HG03139 (cell line): ENCODE data around the gene HMCN1.

Experiments
- ATAC-seq: cut with Tn5 transposase; IDR thresholded peaks from one replicate; pipeline ENCODE4 v1.9.1; 2021; ENCODE audit not compliant: unreplicated experiment

HMCN1 gene

DNA sequence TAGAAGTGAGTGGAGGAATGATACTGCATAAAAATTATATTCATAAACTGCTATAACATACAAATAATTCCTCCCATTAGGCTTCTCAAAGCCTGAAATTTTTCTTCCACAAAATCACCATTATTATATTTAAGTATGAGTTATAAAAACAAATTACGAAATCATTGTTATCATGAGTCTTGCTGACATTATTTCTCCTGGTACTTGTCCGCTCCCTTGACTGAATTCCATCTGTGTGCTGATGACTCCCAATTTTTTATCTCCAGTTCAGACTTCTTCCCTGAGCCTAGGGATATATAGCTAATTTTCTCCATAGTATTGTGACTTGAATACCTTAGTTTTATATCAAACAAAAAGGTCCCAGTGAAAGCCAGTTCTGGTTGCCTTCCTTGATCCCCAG is 268.2 kb downstream of the HMCN1 start:
- no peak for ATAC-seq

DNA sequence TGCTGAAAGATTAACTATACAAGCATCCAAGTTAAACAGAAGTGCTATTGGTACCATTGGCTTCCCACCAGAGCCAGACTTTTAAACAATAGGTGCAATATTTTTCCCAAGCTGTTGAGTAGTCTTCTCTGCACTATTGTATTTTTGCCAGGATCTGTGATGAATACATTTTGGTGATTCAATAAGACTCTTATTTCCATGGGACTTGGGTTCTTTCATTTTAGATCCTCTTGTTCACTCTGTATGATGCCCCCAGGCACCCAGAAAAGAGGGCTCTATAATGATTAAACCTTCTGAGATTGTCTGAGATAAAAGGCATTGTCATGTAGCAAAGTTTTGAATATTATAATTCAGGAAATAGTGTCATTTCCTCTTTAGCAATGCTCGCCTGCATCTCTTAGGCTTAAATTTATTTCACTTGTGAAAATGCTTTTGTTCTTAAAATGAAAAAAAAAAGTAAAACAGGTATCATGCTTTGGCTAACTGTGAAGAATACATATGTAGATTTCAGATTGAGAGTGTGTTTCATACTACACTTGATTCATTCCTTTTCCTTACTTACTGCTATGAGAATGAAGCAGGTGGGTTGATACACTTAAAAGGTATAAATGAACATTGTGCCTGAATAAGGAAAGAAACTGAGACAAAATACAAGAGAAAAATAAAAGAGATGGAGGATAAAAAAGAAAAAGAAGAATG is 275.0 kb downstream of the HMCN1 start:
- no peak for ATAC-seq

DNA sequence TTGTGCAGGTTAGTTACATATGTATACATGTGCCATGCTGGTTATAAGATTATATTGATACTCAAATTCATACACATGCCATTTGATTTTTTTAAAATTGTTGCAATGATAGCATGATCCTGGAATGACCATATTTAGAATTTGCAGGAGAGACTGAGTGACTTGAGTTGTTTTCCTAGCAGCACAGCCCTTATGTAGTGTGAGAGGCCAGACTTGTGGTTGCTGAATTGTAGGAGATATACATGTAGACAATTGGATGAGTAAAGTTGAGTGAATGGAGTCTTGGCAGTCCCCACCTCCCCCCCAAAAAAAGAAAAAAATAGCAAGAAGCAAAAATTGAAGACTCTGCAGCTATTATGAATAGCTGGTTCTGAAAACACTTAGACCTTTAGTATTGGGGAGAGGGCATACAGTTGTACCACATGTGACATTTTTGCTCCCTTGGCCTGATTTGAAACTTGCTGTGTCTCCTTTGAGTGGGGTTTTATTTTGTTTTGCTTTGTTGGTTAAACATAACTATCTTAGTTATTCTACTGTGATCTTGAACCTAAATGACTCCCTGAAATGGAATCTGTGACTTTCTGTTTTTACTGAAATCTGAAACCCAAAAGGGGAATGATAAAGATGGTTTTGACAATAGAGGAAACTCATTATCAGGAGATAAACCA is 280.3 kb downstream of the HMCN1 start:
- no peak for ATAC-seq

DNA sequence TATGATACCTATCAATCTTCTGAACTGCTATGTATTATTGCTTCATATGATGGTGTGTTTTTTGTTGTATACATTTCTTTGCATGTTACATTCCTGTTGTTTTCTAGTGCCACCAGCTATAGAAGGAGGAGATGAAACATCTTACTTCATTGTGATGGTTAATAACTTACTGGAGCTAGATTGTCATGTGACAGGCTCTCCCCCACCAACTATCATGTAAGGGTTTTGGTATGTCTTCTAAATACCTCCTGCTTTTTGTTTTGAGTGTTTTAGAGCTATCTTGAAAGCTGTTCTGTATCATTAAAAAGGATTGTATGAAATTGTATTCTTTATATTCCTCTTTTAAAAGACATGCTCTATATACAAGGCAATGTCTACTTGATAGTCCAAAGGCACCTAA is 282.7 kb downstream of the HMCN1 start:
- no peak for ATAC-seq

DNA sequence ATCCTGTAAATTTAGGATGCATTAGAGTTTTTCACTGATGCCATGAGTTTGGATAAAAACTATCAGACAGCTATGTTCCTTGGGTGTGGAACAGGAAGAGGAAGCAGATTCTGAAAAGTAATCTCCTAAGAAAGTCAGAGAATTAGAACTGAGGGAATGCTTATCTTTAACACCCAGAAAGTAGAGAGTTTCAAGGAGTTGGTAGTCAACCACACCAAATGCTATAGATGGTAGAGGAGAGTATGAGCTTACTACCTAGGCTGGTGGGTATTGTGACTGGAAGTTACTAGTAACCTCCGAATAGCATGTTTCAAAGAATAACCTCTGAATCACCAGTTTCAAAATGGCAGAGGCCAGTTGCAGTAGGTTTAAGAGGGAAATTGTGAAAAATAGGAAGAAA is 288.0 kb downstream of the HMCN1 start:
- no peak for ATAC-seq

DNA sequence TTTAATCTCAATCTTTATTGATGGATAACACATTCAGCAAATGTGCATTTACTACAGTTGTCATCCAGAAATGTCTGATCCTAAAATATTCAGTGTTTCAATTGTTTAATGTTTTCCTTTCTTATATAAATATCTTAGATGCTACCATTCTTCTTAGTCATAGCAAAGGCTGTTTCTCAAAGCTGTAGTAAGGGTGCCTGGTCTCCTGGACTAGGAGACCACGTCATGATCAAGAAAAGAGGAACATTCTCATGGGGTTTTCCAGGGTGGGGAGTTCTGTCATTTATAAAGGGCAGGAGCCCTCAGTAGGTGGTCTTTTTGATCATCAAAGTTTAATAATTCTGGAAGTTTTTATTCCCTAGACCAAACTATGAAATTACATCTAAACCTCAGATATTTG is 292.8 kb downstream of the HMCN1 start:
- no peak for ATAC-seq

DNA sequence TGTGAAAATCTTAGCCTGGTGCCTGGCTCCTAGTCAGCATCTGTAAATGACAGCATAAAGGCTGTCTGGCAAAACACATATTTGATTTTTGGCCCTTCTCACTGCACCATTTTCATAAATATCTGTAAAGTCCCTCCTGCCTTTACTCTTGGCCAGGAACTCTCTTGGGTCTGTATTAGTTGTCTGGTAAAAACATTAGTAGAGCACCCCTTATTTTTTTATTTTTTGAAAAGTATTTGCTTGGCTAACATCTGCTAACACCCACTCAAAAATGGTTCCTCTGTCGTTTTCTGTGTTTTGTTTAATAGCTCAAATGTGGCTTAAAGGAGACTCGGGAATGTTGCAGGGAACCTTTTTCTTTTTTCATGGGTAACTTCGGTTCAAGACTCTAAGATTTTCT is 293.4 kb downstream of the HMCN1 start:
- no peak for ATAC-seq

DNA sequence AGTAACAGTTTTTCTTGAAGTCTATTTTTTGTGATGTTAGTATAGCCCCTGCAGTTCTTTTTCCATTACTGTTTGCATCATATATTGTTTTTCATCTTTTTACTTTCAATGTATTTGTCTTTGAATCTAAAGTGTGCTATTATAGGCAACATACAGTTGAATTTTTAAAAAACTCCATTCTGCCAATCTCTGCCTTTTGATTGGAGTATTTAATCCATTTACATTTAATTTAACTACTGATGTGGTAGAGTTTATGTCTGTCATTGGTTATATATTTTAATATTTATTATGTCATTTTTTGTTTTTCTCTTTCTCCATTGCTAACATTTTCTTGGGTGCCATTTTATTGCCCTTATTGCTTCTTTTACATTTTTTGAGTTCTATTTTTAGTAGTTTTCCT is 296.3 kb downstream of the HMCN1 start:
- no peak for ATAC-seq

DNA sequence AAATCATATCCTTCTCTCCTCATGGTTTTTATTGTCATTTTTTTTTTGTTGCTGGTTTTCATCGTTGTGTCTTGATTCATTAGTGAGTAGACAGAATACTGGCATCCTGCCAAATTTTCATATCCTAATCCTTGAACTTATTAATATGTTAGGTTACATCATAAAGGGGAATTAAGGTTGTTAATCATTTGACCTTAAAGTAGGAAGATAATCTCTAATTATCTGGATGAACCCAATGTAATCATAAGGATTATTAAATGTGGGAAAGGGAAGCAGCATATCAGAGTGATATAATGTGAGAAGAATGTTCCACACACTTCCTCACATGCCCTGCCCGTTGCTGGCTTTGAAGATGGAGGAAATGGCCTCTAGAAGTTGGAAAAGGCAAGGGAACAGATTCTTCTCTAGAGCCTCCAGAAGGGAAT is 299.7 kb downstream of the HMCN1 start:
- ATAC-seq, result no peak

DNA sequence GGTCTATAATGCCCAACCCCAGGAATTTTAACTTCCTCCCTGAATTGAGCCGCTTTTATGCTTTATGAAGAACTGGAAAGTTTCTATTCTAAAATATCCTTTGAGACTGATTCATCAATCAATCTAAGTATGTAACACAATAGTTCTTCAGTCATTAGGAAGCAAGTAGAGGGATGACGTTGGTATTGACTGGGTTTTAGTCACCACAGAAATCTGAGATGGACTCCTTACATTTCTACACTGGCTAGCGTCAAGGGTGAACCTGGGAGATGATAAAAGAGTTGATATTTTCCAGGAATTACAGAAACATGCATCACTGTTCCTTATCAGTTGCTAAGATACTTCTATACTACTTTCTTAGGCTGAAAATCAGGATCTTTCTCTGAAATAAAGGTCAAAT is 308.0 kb downstream of the HMCN1 start:
- ATAC-seq, result no peak

DNA sequence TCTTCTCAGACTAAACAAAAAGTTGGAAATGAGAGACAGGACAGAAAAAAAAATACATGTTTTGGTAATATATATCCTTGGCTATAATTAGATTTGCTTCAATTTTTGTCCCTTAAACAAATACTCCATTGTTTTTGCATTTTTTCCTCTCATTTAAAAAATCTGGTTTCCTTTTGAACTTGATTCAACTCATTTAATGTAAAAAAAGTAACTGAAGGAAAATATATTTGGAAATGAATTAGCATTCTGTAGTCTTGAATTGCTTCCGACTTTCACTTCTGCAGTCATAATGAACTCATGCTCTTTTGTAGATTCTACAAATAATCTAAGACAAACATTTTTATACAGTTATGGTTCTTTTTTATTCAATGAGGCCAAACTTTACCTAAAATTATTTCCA is 309.1 kb downstream of the HMCN1 start:
- no peak for ATAC-seq

DNA sequence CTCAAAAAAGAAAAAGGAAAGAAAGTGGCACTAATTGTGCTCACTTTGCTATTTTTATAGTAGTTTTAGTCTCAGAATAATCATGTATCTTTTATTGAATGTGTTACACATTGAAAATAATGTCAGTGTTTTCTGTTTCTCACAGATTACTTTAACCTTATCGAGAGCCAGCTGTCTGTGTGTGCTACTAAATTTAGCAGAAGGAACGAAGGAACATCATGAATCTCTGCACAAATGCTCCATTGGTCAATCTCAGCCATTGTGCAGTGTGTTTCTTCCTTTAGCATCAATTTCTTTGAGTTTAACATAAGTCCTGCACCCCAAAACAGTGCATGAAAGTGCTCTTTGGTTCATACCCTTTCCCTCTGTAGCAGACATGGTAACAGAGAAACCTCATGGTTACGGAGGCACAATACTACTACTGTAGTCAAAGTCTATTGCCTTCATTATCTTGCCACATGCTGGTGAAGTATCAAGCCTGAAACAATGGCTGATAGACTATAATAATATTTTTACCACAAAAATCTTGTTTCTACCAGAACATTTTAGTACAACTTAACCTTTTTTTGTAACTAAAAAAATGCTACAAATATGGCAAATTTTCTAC is 310.0 kb downstream of the HMCN1 start:
- ATAC-seq, result no peak

DNA sequence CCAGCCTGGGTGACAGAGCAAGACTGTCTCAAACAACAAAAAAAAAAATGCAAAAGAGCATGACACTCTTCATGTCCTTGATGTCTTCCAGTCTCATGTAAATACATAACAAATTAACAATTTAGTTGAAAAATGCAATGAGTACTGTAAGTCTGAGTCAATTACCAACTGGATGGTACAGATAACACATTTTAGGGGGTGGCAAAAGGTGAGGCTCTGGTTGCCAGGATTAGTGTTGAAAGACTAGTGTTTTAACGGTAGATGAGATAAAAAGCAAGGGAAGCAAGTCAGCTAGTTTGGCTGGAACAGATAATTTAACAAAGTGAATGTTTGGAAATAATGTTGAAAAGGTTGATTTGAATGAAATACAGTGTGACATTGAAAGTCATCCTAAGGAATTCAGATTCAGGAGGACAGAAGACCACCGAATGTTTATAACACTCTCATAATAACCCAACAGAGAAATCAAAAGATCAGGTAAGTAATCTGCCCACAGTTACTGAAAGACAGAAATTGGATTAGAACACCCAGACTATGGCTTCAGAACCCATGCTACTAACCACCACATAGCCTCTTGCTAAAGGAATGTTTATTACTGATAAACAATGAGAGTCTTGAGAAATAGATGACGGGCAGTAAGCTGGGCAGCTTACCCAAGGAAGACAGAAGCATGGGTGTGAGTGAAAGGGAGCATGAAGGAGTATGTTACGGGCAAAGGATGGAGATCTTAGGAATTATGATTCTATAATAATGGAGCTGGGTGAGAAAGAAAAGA is 312.4 kb downstream of the HMCN1 start:
- no peak for ATAC-seq

DNA sequence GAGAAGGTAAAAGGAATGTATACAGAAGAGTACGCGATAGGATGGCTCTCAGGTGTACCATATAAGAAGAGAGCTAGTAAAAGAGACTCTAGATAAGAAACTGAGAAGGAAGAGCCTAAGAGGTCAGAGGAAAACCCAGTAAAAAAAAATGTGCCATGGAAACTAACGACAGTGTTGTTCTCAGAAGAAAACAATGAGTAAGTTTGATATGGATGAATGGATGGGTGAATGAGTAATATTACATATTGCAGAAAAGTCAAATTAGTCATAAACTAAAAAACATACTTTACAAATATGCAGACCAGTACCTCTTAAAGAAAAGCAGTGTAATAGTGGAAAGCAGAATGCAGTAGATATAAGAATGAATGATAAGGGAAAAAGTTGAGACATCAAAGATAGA is 316.2 kb downstream of the HMCN1 start:
- no peak for ATAC-seq

DNA sequence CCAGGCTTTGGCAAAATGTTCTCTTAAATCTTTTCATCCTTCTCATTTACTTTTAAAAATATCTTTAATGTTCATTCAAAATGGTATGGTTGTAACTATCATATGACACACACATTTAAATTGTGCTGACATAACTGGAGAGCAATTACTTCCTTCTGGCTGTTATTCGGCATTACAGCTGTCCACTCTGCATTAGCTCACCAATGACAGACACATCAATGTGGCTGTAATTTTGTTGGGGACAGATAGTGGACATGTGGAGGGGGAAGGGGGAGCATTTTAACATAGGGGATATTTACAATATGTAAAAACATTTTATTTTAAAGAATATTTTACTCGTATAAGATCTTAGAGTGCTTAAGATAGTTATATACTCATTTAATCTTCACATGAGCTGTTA is 319.8 kb downstream of the HMCN1 start:
- no peak for ATAC-seq

DNA sequence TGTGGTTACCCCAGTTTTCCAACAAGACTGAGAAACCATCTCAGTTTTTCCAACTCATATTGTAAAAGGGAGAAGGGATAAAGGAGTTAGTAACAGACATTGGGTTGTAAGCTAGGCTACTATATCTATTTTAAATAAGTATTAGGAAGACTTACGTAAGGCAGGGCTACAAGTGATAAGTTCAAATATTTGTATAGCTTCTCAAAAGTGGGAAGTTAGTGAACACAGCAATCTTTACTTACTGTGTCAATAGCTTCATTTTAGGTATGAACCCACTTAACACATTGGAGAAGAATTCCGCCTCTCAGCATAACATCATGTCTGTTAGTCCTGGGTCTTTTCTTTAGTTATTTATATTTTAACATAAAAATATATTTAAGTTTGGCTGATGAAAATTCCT is 320.7 kb downstream of the HMCN1 start:
- no peak for ATAC-seq

DNA sequence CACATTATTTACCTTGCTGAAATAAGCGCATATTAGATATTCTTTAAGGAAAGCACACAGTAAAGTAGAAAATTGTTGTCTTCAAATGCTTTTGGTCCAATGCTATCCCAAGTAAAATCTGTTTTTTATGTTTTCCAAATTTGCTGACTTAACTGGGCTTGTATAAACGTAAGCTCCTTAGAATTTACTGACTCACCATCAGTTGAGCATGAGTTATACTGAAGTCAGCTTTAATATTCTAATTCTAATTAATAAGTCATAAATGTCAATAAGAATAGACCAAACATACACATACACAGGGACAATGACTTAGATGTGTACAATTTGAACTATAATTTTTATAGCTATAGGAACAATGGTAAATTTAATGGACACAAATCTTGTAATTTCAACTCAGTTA is 321.7 kb downstream of the HMCN1 start:
- no peak for ATAC-seq

DNA sequence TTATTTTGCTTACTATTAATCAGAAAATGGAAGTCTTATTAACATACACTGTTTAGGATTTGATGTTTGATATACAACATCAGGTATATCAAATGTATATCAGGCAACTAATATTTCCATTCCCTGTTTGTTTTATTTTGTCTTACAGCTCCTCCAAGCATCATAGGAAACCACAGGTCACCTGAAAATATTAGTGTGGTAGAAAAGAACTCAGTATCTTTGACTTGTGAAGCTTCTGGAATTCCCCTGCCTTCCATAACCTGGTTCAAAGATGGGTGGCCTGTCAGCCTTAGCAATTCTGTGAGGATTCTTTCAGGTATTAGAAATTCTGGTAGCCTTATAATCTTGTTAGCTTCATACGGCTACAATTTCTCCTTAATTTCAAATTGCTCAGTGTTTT is 322.9 kb downstream of the HMCN1 start:
- no peak for ATAC-seq

DNA sequence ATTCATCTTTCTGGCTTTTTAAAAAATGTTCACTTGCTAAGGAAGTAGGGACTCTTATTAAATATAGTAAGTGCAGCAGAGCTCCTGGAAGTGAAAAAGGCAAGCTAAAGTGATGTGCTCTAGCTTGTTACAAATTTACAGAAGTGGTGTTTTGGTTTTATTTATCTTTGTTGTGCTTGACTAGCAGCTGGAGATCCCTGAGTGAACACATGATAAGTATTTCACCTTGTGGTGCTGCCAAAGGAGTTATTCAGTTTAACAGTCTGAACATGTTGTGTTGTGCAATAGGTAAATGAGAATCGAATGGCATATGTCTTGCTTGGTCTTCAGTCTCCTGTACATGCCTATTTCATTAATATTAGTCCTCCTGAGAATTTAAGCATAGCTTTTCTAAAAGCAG is 325.1 kb downstream of the HMCN1 start:
- peak; percentile 57 for ATAC-seq

DNA sequence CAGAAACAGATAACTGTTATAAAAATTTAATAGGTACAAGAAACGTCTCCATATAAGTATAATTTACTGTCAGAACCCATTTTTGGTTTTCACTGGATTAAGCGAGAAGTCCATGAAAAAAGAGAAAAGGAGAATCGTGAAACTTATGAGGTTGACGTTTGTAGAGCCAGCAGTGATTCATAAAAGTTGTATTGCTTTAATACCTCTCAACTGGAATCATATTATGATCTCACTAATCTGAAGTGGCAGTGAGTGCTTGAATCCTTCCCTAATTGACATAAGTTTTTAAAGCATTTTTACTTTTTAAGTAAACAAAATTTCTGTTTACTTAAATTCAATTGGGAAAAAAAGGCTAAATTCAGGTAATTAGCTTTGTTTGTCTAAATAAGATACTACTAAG is 325.6 kb downstream of the HMCN1 start:
- no peak for ATAC-seq

DNA sequence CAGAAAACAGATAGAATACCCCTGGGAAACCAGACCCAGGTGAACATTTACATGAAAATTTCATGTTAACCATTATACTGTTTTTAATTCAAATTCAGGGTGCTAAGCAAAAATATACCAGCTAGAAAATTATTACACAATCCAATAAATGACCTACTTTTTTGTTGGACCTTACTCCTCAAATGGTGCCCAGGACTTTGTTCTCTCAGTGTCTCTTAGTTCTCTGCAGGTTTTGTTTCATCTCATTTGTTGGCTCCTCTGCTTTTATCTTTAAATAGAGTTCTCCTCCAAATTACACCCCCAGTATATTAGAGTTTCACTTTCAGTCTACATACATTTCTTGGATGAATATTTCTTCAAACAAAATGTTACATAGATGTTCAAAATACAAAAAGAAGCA is 326.0 kb downstream of the HMCN1 start:
- no peak for ATAC-seq
